Stimulated activated CD8-positive, alpha-beta memory T cell treated with anti-CD3 and anti-CD28 coated beads, Interleukin-7, amount 100 ng/mL, for 48 hours (primary cell): ENCODE data around the gene NDUFB3.
"Not testable (repeated sequence)": the region's sequence is repeated elsewhere in the genome, so short reads cannot be mapped to it uniquely, and the experiment has no call there.

ENCODE experiments used
- DNase-seq, 2 donors: peaks; one replicate each; pipeline ENCODE4 v3.0.0-alpha.2; 2020; ENCODE audit warnings: low read depth in 1 of 2; ENCODE audit errors: extremely low read depth in 1 of 2

Gene NDUFB3

DNA sequence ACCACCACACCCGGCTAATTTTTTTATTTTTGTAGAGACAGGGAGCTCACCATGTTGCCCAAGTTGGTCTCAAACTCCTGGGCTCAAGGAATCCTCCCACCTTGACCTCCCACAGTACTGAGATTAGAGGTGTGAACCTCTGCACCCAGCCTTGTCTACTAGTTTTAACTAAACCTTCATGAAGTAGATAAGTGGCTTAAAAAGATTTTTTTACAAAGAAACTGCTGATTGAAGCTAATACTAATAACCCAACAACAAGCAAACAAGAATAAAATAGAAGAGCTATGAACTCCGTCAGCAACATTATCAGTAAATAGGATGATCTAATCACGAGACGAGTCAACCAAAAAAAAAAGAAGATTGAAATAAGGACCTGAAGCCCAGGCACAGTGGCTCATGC, 18.8 kb downstream of the NDUFB3 start:
- no peak for DNase-seq

DNA sequence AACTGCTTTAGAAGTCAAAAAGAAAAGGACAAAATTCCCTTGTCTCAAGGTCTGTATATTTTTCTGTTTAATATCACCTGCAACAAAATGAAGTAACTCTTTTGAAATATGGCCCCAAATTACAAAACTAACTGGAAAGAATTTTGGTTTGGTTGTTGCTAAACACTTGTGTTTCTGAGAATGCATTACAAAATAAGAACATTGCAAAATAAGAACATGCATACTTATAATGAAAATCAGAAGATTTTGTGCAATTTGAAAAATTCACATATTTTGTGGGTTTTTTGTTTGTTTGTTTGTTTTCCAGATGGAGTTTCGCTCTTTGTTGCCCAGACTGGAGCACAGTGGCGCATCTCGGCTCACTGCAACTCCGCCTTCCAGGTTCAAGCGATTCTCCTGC, 21.8 kb downstream of the NDUFB3 start:
- no peak for DNase-seq

DNA sequence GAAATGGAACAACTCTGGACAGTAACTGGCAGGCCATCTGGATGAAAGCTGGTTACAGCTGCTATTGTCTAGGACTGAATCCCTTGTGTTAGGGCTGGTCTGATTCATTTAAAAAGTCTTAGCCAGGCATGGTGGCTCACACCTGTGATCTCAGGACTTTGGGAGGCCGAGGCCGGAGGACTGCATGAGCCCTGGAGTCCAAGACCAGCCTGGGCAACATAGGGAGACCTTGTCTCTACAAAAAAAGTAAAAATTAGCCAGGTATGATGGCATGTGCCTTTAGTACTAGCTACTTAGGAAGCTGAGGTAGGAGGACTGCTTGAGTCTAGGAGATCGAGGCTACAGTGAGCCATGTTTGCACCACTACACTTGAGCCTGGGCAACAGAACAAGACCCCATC, 28.7 kb downstream of the NDUFB3 start:
- DNase-seq: no peak

DNA sequence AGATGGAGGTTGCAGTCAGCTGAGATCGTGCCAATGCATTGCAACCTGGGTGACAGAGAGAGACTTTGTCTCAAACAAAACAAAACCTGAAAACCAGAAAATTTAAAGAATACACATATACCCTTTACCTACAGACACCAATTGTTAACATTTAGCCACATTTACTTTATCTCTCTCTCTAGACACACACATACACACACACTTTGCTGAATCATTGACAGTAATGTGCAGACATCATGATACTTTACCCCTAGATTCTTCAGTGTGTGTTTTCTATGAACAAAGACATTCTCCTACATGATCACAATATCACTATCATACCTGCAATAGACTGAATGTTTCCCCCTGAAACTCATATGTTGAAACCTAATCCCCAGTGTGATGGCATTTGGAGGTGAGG, 34.0 kb downstream of the NDUFB3 start:
- no peak for DNase-seq

DNA sequence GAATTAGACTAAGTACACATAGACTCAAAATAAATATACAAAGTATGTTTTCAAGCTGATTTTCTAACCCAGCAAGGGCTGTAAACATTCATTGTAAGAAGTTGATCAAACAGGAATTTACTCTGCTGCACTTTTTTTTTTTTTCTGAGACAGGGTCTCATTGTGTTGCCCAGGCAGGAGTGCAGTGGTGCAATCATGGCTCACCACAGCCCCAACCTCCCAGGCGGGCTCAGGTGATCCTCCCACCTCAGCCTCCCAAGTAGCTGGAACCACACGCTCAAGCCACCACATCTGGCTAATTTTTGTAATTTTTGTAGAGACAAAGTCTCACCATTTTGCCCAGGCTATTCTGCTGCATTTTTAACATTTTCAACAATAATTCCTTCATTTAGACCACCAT, 35.8 kb downstream of the NDUFB3 start:
- no peak for DNase-seq

DNA sequence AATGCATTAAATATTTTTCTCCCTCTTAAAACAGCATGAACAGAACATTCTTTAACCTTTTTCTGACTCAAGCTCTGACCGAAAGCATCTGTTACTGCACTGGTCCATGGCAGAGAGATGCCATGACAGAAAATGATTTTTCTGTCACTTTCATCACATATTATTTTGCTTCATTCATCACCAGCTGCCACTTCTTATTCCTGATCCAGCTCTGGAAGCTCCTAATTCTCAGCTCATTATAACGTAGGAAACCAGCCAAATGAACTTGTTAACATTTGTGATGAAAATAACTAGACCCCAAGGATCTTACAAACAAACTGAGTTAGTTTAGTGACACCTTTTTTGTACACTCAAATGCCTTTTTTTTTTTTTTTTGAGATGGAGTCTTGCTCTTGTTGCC, 36.5 kb downstream of the NDUFB3 start:
- DNase-seq: no peak

DNA sequence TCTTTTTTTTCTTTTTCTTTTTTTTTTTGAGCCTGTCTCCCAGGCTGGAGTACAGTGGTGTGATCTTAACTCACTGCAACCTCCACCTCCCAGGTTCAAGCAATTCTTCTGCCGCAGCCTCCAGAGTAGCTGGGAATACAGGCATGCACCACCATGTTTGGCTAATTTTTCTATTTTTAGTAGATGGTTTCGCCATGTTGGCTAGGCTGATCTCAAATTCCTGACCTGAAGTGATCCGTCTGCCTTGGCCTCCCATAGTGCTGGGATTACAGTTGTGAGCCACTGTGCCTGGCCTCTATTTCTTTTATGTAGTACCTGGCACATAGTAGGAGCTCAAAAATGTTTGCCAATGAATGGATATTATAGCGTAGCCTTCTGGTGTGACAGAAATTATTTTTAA, 37.4 kb downstream of the NDUFB3 start:
- DNase-seq: no peak

DNA sequence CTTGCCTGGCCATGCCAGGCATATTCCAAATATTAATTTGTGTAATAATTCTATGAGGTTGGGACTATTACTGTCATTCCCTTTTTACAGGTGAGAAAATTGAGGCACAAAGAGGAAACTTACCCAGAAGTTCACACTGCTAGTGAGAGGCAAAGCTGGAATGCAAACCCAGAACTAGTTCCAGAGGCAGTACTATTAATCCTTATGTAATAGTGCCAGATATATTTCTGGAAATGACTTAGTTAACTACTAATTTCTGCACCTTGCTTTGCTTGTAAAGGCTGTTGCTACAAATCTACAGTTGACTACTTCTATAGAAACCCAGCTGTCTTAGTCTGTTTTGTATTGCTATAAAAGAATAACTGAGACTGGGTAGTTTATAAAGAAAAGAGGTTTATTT, 38.8 kb downstream of the NDUFB3 start:
- no peak for DNase-seq

DNA sequence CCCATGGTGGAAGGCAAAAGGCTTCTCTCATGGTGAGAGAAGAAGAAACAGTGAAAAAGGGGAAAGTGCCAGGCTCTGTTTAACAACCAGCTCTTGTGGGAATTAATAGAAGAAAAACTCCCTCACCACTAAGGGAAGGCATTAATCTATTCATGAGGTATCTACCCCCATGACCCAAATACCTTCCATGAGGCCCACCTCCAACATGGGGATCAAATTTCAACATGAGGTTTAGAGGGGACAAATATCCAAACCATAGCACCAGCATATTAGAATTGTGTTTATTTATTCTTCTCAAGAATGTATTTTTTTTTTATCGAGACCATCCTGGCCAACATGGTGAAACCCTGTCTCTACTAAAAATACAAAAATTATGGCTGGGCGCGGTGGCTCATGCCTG, 39.3 kb downstream of the NDUFB3 start:
- no peak for DNase-seq

DNA sequence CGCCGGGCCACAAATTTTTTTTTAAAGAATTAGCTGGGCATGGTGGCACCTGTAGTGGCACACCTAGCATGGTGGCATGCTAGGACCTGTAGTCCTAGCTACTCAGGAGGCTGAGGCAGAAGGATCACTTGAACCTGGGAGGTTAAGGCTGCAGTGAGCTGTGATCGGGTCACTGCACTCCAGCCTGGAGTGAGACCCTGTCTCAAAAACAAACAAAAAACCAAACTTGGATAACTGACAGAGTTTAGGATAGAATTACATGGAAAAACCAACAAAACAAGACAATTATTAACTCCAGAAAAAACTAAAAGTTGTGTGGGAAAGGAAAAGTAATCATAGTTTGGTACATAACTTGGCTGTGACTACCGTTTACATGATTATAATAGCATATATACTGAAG, 42.5 kb downstream of the NDUFB3 start:
- no peak for DNase-seq

DNA sequence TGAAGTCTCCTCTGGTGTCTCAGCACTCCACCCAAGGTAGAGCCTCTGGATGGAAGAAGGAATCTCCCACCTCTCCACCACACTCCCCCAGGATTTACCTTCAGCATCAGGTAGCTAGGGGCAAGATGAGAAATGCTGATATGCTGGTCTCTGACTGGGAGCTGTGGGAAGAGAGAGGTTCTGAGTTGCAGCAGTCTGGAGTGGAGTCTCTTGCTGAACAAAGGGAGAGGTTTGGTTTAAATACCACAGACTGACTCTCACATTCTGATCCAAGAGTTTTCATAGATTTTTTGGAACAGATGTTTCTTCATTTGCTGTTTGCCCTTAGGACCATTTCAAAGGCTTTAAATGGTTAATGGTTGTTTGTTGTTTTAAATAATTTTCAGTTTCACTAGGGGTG, 43.0 kb downstream of the NDUFB3 start:
- no peak for DNase-seq

DNA sequence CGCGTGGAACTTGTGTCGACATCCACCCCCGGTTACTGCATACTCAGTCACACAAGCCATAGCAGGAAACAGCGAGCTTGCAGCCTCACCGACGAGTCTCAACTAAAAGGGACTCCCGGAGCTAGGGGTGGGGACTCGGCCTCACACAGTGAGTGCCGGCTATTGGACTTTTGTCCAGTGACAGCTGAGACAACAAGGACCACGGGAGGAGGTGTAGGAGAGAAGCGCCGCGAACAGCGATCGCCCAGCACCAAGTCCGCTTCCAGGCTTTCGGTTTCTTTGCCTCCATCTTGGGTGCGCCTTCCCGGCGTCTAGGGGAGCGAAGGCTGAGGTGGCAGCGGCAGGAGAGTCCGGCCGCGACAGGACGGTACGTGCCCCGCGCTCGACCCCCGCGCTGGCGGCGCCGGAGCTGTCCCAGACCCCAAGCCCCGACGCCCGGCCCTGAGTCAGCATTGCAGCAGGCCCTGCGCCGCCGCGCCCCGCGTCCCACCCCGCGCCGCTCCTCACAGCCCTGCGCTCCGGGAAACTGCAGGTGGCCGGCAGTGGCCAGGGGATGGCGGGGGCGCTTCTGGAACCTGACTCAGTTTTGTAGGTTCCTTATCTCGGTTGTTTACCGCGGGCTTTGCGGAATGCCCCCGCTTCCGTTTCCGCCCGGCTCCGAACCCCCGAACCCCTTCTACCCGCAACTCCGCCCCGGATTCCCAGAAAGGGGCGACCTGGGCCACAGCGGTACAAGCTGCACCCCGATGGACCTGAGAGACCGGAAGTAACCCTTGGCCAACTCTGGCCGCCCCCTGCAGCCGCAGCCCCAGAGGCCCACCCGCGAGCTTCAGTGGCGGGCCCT, 44.5 kb downstream of the NDUFB3 start, which contains the start of gene CFLAR:
TSS of gene CFLAR (plus strand) at position 50 of the 844 bp plus-strand sequence. CDS start 13,702 bp downstream, outside the sequence.
- DNase-seq: peak; percentile 83 to 85

DNA sequence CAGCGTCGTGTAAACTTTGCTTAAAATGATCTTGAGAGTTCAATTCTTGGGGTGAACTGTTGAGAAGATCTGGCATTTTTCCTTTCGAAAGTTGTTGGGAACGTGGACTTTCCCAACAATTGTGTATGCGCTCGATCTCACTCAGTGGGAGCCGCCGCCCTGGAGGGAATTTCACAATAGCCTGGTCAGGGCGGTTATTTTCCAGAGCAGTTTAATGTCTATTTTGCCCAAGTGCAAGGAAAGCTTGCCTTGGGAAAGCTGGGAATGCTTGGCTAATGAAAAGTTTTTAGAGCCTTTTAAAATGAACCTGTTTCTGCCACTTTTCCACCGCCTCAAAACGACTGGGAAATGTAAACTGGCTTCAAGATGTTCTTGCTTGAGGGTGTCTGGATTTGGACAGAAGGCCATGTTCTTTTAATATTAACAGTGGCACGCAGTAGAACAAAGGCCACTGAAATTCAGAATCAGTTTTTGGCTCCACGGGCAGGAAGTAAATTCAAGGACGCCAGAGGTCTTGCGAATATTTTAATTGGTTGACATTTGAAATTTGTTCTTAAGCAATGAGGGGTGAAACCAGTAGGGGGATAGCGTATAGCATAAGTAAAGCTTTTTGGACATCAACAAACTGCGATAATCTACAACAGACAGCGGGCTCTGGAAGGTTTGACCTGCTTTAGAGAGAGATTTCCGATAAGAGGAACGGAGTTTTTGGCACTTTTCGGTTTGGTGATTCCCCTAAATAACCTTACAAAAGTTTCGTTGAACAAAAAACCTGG, 45.3 kb downstream of the NDUFB3 start:
- no peak for DNase-seq

DNA sequence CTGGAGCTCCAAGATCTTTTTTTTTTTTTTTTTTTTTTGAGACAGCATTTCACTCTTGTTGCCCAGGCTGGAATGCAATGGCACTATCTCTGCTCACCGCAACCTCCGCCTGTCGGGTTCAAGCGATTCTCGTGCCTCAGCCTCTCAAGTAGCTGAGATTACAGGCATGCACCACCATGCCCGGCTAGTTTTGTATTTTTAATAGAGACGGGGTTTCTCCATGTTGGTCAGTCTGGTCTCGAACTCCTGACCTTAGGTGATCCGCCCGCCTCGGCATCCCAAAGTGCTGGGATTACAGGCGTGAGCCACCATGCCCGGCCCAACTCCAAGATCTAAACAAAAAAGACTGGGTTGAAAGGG, 45.9 kb downstream of the NDUFB3 start:
- not testable (repeated sequence) for DNase-seq

DNA sequence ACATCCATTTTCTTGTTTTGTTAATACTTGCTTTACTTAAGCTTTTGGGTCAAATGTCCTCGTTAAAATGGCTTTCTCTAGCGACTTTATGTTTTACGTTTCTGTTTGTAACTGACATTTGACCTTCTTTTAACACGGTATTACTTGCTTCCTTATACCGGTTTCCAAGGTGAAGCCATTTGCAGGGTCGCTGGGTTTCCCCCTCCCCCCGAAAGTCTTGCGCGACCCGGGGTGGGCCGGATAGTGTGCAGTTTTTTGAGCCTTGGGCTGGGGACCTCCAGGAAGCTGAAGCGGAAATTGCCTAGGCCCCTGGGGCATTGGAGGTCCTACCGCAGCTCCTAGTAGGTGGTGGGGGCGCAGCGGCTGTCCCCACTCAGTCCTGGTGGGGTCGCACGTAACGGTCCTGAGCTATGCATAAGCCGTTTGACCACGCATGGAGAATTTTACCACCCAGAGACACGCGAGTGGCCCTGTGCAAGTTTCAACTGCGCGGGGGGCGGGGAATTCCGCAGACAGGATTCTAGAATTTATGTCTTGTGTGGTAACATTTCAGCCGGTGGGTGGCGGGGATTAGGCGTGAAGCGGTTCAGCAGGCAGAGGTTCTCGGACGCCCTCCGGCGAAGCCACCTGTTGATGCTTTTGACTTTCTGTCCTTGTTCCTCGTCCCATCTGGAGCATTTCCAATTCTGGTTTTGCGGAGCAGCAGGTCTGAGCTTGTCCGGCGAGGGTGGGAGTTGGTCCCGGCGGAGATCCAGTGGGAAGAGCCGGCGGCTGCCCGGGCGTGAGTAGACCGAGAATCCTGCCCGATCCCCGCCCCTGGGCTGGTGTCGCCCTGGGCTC, 46.5 kb downstream of the NDUFB3 start:
- peak; percentile 72 to 89 for DNase-seq

DNA sequence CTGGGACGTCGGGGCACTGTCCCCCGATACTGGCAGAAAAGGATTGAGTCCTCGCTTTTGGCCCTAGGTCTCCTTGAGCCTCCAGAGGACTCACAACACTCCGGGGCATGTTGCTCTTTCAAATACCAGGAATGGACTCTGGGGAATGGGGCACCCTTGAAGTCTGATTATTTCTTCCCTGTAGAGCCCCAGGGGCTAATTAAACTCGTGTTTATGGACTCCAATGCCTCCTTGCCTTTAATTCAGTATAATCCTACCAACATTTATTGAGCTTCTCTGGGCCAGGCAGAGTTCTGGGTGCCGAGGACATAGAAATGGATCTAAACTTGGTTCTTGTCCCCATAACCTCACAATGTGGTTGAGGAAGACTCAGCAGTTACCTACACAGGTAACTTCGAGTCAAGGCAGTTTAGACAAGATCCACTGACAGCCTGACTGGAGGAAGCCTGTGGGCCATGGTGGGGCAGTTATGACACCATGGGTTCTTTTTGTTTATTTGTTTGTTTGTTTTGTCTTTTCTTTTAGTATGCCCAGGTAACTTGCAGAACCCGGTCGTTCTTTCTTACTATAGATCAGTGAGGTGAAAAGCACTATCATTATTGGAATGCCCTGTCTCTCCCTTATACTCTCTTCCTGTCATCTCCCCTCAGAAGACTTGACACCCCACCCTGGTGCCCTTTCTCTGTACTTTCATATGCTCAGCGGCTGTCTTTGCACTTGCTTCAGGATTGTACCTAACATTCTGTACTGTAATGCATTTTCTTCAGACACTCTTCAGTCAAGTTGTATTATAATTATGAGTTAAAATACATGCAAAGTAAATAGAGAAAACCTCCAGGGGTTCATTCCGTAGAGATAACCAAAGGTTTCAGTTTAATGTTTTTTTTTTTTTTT, 47.4 kb downstream of the NDUFB3 start:
- DNase-seq: no peak

DNA sequence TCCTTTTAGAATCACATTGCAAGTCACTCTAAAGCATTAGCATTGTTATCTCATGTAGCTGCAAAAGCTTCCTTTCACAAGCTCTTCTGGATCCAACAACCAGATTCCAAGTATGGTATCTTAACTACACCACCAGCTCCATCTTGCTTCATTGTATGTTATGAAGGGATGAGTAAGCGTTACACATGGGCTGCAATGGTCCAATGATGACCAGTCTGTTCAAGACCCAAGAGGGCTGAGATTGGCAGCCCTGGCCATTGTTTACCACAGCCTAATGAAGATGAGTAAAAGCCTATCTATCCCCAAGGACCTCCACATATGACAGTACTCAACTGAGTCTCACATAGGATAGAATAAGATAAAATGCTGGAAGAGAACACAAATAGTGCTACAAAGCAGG, 50.5 kb downstream of the NDUFB3 start:
- DNase-seq: no peak

DNA sequence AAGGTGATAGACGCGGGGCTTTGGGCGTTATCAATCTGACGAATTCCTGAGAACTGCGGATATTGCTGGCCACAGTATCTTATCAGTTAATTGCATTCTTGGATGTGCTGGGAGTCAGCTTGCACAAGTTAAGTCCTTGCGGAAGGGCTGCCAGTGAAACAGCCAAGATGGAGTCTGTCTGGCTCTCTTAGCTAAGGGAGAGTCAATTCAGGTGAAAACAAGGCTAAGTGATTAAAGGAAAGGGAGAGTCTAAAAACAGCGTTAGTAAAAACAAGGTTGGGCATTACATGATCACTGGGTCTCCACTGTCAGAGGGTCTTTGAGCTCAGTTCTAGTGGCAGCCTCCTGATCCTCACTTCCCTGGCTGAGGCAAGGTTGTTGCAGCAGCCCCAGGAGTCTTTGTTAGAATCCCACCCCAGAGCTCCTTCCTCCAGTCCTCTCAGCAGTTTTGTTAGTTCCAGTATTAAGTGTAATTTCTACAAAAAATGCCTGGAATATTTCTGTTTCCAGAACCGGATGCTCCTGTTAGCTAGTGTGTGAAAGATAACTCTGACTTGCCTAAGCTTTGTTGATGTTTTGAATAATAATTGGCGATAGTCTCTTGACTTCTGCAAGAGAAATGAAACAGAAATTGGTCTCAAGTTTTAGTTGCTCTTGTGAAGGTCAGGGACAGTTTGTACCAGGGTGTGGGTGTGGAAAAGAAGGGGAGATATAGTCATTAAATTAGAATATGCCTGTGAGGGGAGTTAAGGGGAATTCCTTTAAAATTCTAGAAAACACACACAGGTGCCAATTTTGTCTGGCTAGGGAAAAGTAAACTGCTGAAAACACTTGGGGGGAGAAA, 54.7 kb downstream of the NDUFB3 start:
- DNase-seq: no peak

DNA sequence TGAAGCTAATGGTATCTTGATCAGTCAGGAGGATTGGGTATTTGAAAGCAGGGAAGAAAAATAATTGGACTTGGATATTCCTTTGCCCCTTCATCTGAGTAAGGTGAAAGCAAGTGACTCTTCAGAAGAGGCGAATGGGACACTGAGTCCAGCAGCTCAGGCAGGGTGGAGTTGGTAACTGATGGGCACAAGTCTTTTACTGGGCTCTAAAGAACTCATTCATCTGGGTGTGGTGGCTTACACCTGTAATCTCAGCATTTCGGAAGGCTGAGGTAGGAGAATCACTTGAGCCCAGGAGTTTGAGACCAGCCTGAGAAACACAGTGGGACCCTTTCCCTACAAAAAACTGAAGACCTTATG, 55.3 kb downstream of the NDUFB3 start:
- no peak for DNase-seq

DNA sequence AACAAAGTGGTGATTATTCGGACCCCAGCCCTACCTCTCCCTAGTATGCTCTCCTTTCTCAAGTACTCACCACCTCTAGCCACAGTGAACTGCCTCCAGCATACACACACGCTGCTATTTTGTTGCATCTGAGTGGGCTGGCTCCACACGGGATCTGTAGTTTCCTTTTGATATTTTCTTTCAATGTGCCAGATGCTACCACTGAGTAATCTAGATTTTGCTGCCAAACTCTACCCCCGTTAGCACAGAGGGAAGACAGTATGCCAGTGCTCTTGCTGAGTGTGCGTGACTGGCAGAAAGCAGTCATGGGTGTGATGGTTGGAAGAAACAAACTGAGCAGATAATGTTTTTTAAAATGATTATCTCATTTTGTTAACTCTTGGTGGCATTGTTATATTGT, 55.8 kb downstream of the NDUFB3 start:
- no peak for DNase-seq
